Activated CD8-positive, alpha-beta memory T cell treated with anti-CD3 and anti-CD28 coated beads for 36 hours (primary cell): ENCODE measurements around the gene CCSER1. TPM values are rescaled to one million over a fixed set of nuclear protein-coding genes. Genes with fewer than 3 reads are reported as not detected.
"Not testable (repeated sequence)": the region's sequence is repeated elsewhere in the genome, so short reads cannot be mapped to it uniquely, and the experiment has no call there.

ENCODE experiments used
- CTCF ChIA-PET: fragments of 350-600 bp; sonication (Branson Sonifier 250); formaldehyde crosslinking; loops from one replicate; lab custom pipeline; 2021; ENCODE audit warnings: antibody characterized with exemption; lab: Charles Lee
- POLR2A ChIA-PET: fragments of 350-600 bp; sonication (Branson Sonifier 250); formaldehyde crosslinking; loops from one replicate; lab custom pipeline; 2021; ENCODE audit warnings: antibody characterized with exemption; lab: Charles Lee
- total RNA-seq, 2 experiments: library from RNA; stranded (reverse); gene quantifications; one replicate each; pipeline ENCODE4 v1.2.3, GENCODE V29; 2021

Gene CCSER1
- total RNA-seq, 2 experiments from 2014 or later: 0.06 TPM; not detected in 1

GRCh38 chr4:90412786-90413185, 285.6 kb downstream of the CCSER1 start:
- POLR2A ChIA-PET, CTCF ChIA-PET: not testable (repeated sequence)

GRCh38 chr4:90415116-90415515, 287.9 kb downstream of the CCSER1 start:
- POLR2A ChIA-PET: no interaction called here
- CTCF ChIA-PET: no interaction called here

GRCh38 chr4:90419124-90419711, 292.0 kb downstream of the CCSER1 start:
- ChIA-PET POLR2A (no interaction called here), CTCF (no interaction called here)

GRCh38 chr4:90421161-90421560, 294.0 kb downstream of the CCSER1 start:
- ChIA-PET POLR2A (no interaction called here), CTCF (interaction anchor here (0.5 kb wide), 1 partner anchor 75 kb away, joined by 3 read pairs; no protein-coding TSS in a partner anchor)

GRCh38 chr4:90425893-90426292, 298.7 kb downstream of the CCSER1 start:
- ChIA-PET CTCF (no interaction called here), POLR2A (no interaction called here)

GRCh38 chr4:90438522-90438921, 311.3 kb downstream of the CCSER1 start:
- CTCF ChIA-PET: no interaction called here
- POLR2A ChIA-PET: no interaction called here

GRCh38 chr4:90441770-90442169, 314.6 kb downstream of the CCSER1 start:
- ChIA-PET POLR2A (no interaction called here), CTCF (no interaction called here)

GRCh38 chr4:90442619-90443018, 315.4 kb downstream of the CCSER1 start:
- CTCF ChIA-PET: no interaction called here
- POLR2A ChIA-PET: no interaction called here

- CTCF ChIA-PET: no interaction called here
- POLR2A ChIA-PET: no interaction called here
Measured at GRCh38 chr4:90443231-90443630, 316.0 kb downstream of the CCSER1 start.

GRCh38 chr4:90444904-90445303, 317.7 kb downstream of the CCSER1 start:
- POLR2A ChIA-PET: no interaction called here

GRCh38 chr4:90445380-90445779, 318.2 kb downstream of the CCSER1 start:
- CTCF ChIA-PET: no interaction called here
- POLR2A ChIA-PET: no interaction called here

More at GRCh38 chr4:90444904-90445303, 317.7 kb downstream of the CCSER1 start:
- CTCF ChIA-PET: no interaction called here

- ChIA-PET POLR2A (no interaction called here), CTCF (no interaction called here)
Measured at GRCh38 chr4:90449626-90450025, 322.4 kb downstream of the CCSER1 start.

- CTCF ChIA-PET: no interaction called here
- POLR2A ChIA-PET: no interaction called here
Measured at GRCh38 chr4:90456891-90457290, 329.7 kb downstream of the CCSER1 start.

GRCh38 chr4:90457817-90458216, 330.6 kb downstream of the CCSER1 start:
- ChIA-PET POLR2A (no interaction called here), CTCF (no interaction called here)

GRCh38 chr4:90458576-90458975, 331.4 kb downstream of the CCSER1 start:
- POLR2A ChIA-PET: no interaction called here
- CTCF ChIA-PET: no interaction called here

GRCh38 chr4:90474484-90474883, 347.3 kb downstream of the CCSER1 start:
- POLR2A ChIA-PET: interaction anchor here (0.6 kb wide), 1 partner anchor 85 kb away, joined by 3 read pairs; no protein-coding TSS in a partner anchor
- CTCF ChIA-PET: no interaction called here

- CTCF ChIA-PET: no interaction called here
- POLR2A ChIA-PET: no interaction called here
Measured at GRCh38 chr4:90476019-90476418, 348.8 kb downstream of the CCSER1 start.

GRCh38 chr4:90476586-90476985, 349.4 kb downstream of the CCSER1 start:
- ChIA-PET POLR2A (no interaction called here), CTCF (no interaction called here)

GRCh38 chr4:90484894-90485293, 357.7 kb downstream of the CCSER1 start:
- POLR2A ChIA-PET, CTCF ChIA-PET: not testable (repeated sequence)

- ChIA-PET POLR2A (no interaction called here), CTCF (no interaction called here)
Measured at GRCh38 chr4:90486346-90486745, 359.2 kb downstream of the CCSER1 start.

- POLR2A ChIA-PET: no interaction called here
Measured at GRCh38 chr4:90495211-90495610, 368.0 kb downstream of the CCSER1 start.

GRCh38 chr4:90495936-90496335, 368.7 kb downstream of the CCSER1 start:
- ChIA-PET POLR2A (no interaction called here), CTCF (no interaction called here)

More at GRCh38 chr4:90495211-90495610, 368.0 kb downstream of the CCSER1 start:
- CTCF ChIA-PET: no interaction called here
